HL-60 (cell line): Measurements from ENCODE around the gene MYO3B.
"Not testable (repeated sequence)": the region's sequence is repeated elsewhere in the genome, so short reads cannot be mapped to it uniquely, and the experiment has no call there.

ENCODE experiments used
- DNase-seq, 2 experiments: peaks; one replicate each; pipeline ENCODE4 v3.0.0-alpha.2; 2010 to 2020; ENCODE audit warnings: low read depth in 1 of 2, low spot score in 1 of 2
- H3K27ac ChIP-seq: fragments of 250-450 bp; sonication (Bioruptor Pico); replicated peaks from 2 replicates; pipeline ENCODE4 v1.5.1; 2020; ENCODE audit warnings: mild to moderate bottlenecking, moderate library complexity
- H3K27me3 ChIP-seq: fragments of 250-450 bp; sonication (Bioruptor Pico); 2 replicates; pipeline ENCODE4 v1.5.1; 2021; ENCODE audit warnings: mild to moderate bottlenecking, moderate library complexity; ENCODE audit not compliant: insufficient read depth, poor library complexity, severe bottlenecking
- H3K4me3 ChIP-seq: replicated peaks from 2 replicates; pipeline ENCODE4 v1.5.1; 2011; ENCODE audit warnings: mild to moderate bottlenecking, control low read depth, low read length; ENCODE audit not compliant: insufficient read depth
- CTCF ChIP-seq: IDR thresholded peaks from one replicate; pipeline ENCODE4 v1.5.1; 2011; ENCODE audit warnings: low read length, control low read depth, inconsistent platforms; ENCODE audit not compliant: insufficient read depth
- GABPA ChIP-seq: IDR thresholded peaks from 2 replicates; pipeline ENCODE4 v1.6.1; 2012; ENCODE audit warnings: low read depth
- POLR2AphosphoS5 ChIP-seq: IDR thresholded peaks from 2 replicates; pipeline ENCODE4 v1.6.1; 2012; ENCODE audit warnings: low read depth
- REST ChIP-seq: IDR thresholded peaks from 2 replicates; pipeline ENCODE4 v1.6.1; 2012; ENCODE audit warnings: low read depth; ENCODE audit not compliant: insufficient replicate concordance
- SPI1 ChIP-seq: IDR thresholded peaks from 2 replicates; pipeline ENCODE4 v1.6.1; 2012; ENCODE audit warnings: low read depth, mild to moderate bottlenecking, borderline replicate concordance

MYO3B gene

DNA sequence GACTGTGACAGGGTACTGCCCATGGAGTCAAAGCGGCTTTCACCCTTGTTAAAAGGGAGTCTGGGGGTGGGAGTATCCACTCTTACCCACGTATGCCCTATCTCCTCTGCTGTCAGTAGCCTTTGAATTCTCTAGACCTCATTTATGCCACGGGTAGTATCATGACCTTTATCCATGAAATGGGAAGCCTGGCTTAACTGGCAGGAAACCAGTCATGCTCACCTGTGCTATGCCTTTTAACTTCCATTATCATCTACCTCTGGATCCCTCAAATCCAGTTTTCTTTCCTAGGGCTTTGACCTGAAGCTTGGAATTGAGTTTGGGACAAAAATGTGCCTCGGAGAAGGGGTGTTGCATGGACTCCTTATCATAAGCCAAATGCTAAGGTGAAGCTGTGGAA lies 30.0 kb downstream of the MYO3B start:
- H3K27ac ChIP-seq = no peak overlapping the region
- TF ChIP-seq SPI1 (no peak), REST (no peak), GABPA (no peak), CTCF (no peak), POLR2AphosphoS5 (no peak)
- H3K27me3 ChIP-seq = no peaks in the 10 kb centered on the region
- no peak overlapping the region for H3K4me3 ChIP-seq
- DNase-seq = no peak

GRCh38 chr2:170208967-170209366 lies 31.0 kb downstream of the MYO3B start:
- DNase-seq = no peak
- TF ChIP-seq POLR2AphosphoS5 (no peak), GABPA (no peak), CTCF (no peak), REST (no peak), SPI1 (no peak)
- Histone ChIP-seq H3K27me3 (no peaks in the 10 kb centered on the region), H3K27ac (no peak overlapping the region), H3K4me3 (no peak overlapping the region)

GRCh38 chr2:170212625-170213280 lies 34.8 kb downstream of the MYO3B start:
- Histone ChIP-seq H3K4me3 (no peak overlapping the region), H3K27ac (no peak overlapping the region), H3K27me3 (no peaks in the 10 kb centered on the region)
- no peak for TF ChIP-seq REST
- peak; percentile 75 for TF ChIP-seq SPI1
- TF ChIP-seq POLR2AphosphoS5 = no peak
- peak in 1 of 2 experiments; percentile 45 for DNase-seq

DNA sequence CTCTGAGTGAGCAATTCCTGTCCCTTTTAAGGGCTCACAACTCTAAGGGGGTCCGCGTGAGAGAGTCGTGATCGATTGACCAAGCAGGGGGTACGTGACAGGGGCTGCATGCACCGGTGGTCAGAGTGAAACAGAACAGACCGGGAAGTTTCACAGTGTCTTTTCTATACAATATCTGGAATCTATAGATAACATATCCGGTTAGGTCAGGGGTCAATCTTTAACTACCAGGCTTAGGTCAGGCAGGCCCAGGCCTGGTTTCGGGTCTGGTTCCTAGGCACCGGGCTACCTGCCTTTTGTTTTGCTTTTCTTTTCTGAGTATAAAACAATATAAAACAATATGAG lies 35.3 kb downstream of the MYO3B start:
- not testable (repeated sequence) for H3K4me3 ChIP-seq, H3K27ac ChIP-seq, DNase-seq, H3K27me3 ChIP-seq
